22Rv1 (cell line): ENCODE data around the gene CAPN2.

Source experiments
- H3K27ac ChIP-seq: fragments of 450-650 bp; 2 replicates; pipeline ENCODE4 v1.5.1; 2017
- CTCF ChIP-seq: fragments of 450-650 bp; IDR thresholded peaks from 2 replicates; pipeline ENCODE4 v1.5.1; 2017; ENCODE audit warnings: mild to moderate bottlenecking
- ZFX ChIP-seq: fragments of 450-650 bp; IDR thresholded peaks from 2 replicates; pipeline ENCODE4 v1.6.1; 2017; ENCODE audit warnings: antibody characterized with exemption, borderline replicate concordance

The CAPN2 gene

GRCh38 chr1:223714849-223715603 lies 2.7 kb downstream of the CAPN2 start:
- TF ChIP-seq ZFX (no peak), CTCF (no peak)
- no peak overlapping the region for H3K27ac ChIP-seq

- no peak overlapping the region for H3K27ac ChIP-seq
- TF ChIP-seq ZFX = no peak
- TF ChIP-seq CTCF = no peak
Measured at GRCh38 chr1:223715604-223716172, 3.3 kb downstream of the CAPN2 start.

- TF ChIP-seq CTCF (no peak), ZFX (no peak)
- no peak overlapping the region for H3K27ac ChIP-seq
Measured at GRCh38 chr1:223716302-223716862, 4.0 kb downstream of the CAPN2 start.

- H3K27ac ChIP-seq = no peak overlapping the region
Measured at GRCh38 chr1:223717123-223717522, 4.8 kb downstream of the CAPN2 start.

GRCh38 chr1:223717695-223718363 lies 5.5 kb downstream of the CAPN2 start:
- H3K27ac ChIP-seq = no peak overlapping the region
- TF ChIP-seq CTCF (no peak), ZFX (no peak)

More at GRCh38 chr1:223717123-223717522, 4.8 kb downstream of the CAPN2 start:
- no peak for TF ChIP-seq ZFX
- no peak for TF ChIP-seq CTCF

- TF ChIP-seq CTCF (no peak), ZFX (no peak)
- H3K27ac ChIP-seq = no peak overlapping the region
Measured at GRCh38 chr1:223718850-223719249, 6.5 kb downstream of the CAPN2 start.
